ENCODE results near the gene RCAN2. TPM values are rescaled to one million over a fixed set of nuclear protein-coding genes. Genes with fewer than 3 reads are reported as not detected.

The RCAN2 gene
- total RNA-seq, 2 experiments from 2014 or later: 0.37 to 0.43 TPM

DNA sequence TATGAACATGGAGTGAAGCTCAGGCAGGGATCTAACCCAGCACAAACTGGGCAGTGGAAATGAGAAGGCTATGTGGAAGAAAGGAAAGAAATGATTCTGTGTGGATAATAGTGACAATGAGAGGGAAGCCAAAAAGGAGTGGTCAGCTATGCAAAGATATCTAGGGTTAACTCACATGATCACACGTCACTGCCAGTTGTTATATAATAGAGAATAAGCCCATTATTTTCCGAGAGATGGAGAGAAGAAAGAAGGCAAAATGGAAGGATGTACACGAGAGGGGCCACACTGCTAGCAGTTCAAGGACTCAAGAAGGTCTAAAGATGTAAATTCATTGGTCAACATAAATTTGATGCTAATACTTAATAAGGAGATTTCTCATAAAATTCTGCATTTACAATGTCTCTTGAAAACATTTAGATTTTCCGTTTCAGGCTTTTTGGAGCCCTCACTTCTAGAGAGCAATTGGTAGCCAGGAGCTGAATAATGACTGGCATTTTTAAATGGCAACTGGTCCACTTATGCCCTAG lies 18.8 kb upstream of the RCAN2 start:
- CTCF ChIA-PET: no interaction called here
- intact Hi-C loops (cut with micrococcal nuclease): no loop called here
- Mint-ChIP-seq H3K27ac (no peak overlapping the region), H3K36me3 (ENCODE audit: low read depth) (no peaks in the 10 kb centered on the region), H3K9me3 (no peaks in the 10 kb centered on the region), H3K4me1 (ENCODE audit: low read depth) (no peaks in the 10 kb centered on the region), H3K4me3 (no peak overlapping the region), H3K27me3 (ENCODE audit: low read depth) (peaks cover 3% of the 10 kb centered on the region)
- no peak for DNase-seq

DNA sequence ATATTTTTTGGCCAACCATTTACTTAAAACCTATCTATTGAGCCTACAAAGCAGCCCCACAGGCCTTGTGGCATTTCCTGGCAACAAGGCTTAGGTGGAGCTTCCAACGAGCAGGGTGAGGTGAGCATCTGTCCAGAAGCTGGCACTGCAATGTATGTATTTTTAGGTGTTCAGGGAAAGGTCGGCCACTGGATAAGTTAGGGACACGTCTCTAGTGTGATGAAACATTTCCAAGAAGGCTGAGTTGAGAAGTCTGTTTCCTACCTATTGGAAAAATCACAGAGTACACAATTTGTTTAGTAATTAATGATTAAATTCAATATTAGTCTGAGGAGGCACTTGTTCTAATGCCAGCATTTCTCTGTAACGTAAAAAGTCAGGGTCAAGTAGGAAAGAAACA lies 17.8 kb upstream of the RCAN2 start:
- Mint-ChIP-seq H3K9me3 (no peaks in the 10 kb centered on the region), H3K36me3 (ENCODE audit: low read depth) (no peaks in the 10 kb centered on the region), H3K4me1 (ENCODE audit: low read depth) (no peaks in the 10 kb centered on the region), H3K4me3 (no peak overlapping the region), H3K27me3 (ENCODE audit: low read depth) (peaks cover 3% of the 10 kb centered on the region), H3K27ac (no peak overlapping the region)
- intact Hi-C loops (cut with micrococcal nuclease): no loop called here
- DNase-seq: no peak
- CTCF ChIA-PET: no interaction called here

DNA sequence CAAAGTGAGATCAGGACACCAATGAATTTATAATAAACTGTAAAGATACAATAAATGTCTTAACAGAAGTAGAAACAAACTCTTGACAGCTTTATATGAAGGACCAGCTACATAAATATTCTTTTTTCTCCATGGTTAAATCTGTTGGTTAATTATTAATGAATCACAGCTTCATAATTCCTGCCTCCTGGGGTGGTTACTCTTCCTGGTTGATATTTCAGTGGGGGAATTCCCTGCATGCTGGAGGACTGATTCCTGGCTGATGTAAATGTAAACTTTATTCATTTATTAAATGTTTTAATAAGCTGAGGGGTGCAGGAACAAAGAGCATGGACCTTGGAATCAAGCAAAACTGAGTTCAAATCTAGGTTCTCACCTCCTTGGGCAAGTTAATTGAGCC lies 16.2 kb upstream of the RCAN2 start:
- Mint-ChIP-seq H3K4me3 (no peak overlapping the region), H3K36me3 (ENCODE audit: low read depth) (no peaks in the 10 kb centered on the region), H3K27me3 (ENCODE audit: low read depth) (peaks cover 3% of the 10 kb centered on the region), H3K4me1 (ENCODE audit: low read depth) (no peaks in the 10 kb centered on the region), H3K9me3 (no peaks in the 10 kb centered on the region), H3K27ac (no peak overlapping the region)
- CTCF ChIA-PET: interaction anchor here (0.8 to 1.0 kb wide), 2 partner anchors 30 to 54 kb away, joined by 3 to 4 read pairs; no protein-coding TSS in a partner anchor
- intact Hi-C loops (cut with micrococcal nuclease): no loop called here
- no peak for DNase-seq

DNA sequence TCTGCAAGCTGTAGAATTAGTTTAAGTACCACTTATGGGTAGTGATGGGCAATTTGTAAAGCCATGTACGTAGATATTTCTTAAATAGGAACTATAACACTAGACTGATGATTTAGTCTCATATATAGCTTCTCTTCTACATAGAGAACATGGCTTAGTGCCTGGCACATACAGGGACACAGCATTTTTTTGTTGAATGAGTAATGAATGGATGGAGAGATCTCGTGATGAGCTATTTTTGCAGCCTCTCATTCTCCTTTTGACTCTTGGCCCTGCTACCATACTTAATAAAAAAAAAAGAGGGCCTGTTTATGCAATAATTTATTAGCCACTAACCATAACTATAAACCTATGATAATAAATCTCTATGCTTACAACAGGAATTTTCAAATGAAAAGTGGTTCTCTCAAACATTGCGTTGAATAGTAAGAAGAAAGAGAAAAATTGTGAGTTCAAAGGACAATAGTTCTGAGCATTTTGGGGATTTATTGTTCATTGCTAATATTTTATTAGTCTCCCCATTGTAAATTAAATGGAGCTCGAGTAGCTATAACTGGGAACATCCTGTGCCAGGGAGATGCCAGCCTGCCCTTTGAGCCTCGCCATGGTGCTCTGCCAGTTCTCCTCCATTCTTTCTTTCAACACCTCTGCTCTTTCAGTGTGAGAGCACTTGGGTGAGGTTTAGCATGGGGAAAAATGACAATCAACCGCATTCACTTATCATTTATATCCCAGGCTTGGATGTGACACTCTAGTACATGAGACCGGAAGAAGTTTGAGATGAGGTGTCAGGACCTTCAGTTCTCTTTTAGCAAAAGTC lies 14.7 kb upstream of the RCAN2 start:
- Mint-ChIP-seq H3K36me3 (ENCODE audit: low read depth) (no peaks in the 10 kb centered on the region), H3K4me1 (ENCODE audit: low read depth) (no peaks in the 10 kb centered on the region)

DNA sequence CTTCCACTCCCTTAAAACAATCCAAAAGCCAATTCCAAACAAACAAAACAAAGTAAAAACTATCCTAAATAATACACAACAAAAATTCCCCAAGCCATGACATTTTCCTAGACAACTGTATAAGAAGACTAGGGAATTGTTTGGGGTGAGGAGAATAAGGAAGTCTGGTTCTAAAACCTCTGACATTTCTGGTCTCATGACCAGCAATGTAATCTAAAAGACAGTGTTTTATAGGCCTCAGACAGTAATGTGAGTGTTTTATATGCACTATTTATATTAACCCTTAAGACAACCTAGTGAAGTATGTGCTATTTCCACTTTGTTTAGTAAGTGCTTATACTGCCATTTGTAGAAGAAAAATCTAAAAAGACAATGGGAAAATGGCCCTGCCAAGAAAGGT lies 13.0 kb upstream of the RCAN2 start:
- CTCF ChIA-PET: no interaction called here

More for the DNA sequence above, 14.7 kb upstream of the RCAN2 start:
- CTCF ChIA-PET: no interaction called here
- Mint-ChIP-seq H3K9me3 (no peaks in the 10 kb centered on the region), H3K27ac (no peak overlapping the region), H3K27me3 (ENCODE audit: low read depth) (peaks cover 6% of the 10 kb centered on the region), H3K4me3 (no peak overlapping the region)
- DNase-seq: no peak
- intact Hi-C loops (cut with micrococcal nuclease): no loop called here

DNA sequence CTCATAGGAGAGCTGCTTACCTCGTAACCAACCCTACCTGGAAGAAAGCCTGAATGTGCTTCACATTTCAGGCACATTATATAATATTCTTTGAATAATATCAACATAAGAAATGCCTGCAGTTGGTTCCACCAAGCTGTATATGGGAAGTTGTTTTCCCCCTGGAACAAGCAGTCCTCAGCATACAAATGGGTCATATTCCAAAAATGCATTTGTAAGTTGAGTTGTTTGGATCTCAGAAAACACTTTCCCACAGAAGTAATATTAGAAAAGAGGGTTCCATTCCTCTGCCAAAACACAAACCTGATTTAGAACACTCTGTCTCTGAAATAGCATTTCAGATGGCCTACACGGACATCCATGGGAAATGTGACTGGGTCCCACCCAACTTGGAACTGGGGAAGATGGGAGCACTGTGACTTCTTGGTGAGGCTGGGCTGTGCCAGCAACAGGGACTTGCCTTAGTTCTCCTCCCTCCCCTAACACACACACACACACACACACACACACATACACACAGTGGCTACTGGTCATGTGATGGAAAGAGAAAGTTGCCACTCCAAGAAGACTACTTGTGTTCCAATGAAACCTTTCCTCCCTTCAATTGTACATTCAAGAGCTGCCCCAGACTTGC lies 11.4 kb upstream of the RCAN2 start:
- CTCF ChIA-PET: no interaction called here
- no peak for DNase-seq
- H3K4me1 Mint-ChIP-seq (ENCODE audit: low read depth): no peaks in the 10 kb centered on the region
- no peak overlapping the region for H3K27ac Mint-ChIP-seq
- H3K36me3 Mint-ChIP-seq (ENCODE audit: low read depth): no peaks in the 10 kb centered on the region
- no peak overlapping the region for H3K4me3 Mint-ChIP-seq
- intact Hi-C loops (cut with micrococcal nuclease): no loop called here
- H3K9me3 Mint-ChIP-seq: no peaks in the 10 kb centered on the region
- H3K27me3 Mint-ChIP-seq (ENCODE audit: low read depth): peaks cover 17% of the 10 kb centered on the region

More for the DNA sequence above, 13.0 kb upstream of the RCAN2 start:
- H3K4me1 Mint-ChIP-seq (ENCODE audit: low read depth): no peaks in the 10 kb centered on the region
- no peak overlapping the region for H3K4me3 Mint-ChIP-seq
- intact Hi-C loops (cut with micrococcal nuclease): no loop called here
- H3K27me3 Mint-ChIP-seq (ENCODE audit: low read depth): peaks cover 16% of the 10 kb centered on the region
- no peaks in the 10 kb centered on the region for H3K9me3 Mint-ChIP-seq
- no peak overlapping the region for H3K27ac Mint-ChIP-seq
- no peak for DNase-seq
- no peaks in the 10 kb centered on the region for H3K36me3 Mint-ChIP-seq (ENCODE audit: low read depth)

DNA sequence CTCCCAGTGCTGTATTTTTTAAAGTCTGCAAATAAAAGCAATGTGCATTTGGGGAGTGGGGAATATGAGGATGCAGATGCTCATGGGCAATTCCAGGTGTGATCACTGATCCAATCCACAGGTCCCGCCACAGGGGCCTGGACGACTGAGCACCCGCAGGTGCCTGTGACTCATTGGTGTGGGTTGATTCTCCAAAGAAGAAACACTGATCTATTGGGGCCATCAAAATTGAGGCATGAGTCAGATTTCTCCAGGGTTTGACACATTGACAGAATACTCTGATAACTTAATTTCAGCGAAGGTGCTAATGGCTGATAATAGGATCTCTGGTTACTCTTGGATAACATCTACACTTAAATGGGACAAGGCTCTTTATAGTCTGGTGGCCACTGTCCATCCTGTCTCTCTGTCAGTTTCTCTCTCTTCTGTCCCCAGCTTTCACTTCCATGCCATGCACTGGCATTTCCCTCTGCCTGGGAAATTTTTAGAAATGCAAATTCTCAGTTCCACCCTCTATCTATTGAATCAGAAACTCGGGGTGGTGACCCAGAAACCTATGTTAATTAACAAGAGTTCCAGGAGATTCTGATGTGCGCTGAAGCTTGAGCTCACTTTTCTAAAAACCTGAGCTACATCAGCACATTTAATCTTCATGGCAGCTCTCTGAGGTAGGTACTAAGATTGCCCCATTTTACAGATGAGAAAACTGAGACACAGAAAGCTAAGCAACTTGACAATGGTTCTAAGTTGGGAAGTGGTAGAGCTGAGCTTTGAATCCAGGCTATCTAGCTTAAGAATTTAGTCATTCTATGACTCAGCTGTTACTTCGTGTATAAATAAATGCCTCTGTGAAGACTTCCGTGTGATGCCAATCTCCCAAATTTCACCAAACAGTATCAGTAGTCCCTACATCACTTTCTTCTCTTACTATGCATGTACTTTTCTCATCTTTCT lies 10.2 kb upstream of the RCAN2 start:
- intact Hi-C loops (cut with micrococcal nuclease): no loop called here
- no peaks in the 10 kb centered on the region for H3K36me3 Mint-ChIP-seq (ENCODE audit: low read depth)
- H3K9me3 Mint-ChIP-seq: no peaks in the 10 kb centered on the region
- no peak for DNase-seq
- CTCF ChIA-PET: no interaction called here
- no peaks in the 10 kb centered on the region for H3K4me1 Mint-ChIP-seq (ENCODE audit: low read depth)
- peaks cover 24% of the 10 kb centered on the region for H3K27me3 Mint-ChIP-seq (ENCODE audit: low read depth)
- no peak overlapping the region for H3K4me3 Mint-ChIP-seq
- H3K27ac Mint-ChIP-seq: no peak overlapping the region

DNA sequence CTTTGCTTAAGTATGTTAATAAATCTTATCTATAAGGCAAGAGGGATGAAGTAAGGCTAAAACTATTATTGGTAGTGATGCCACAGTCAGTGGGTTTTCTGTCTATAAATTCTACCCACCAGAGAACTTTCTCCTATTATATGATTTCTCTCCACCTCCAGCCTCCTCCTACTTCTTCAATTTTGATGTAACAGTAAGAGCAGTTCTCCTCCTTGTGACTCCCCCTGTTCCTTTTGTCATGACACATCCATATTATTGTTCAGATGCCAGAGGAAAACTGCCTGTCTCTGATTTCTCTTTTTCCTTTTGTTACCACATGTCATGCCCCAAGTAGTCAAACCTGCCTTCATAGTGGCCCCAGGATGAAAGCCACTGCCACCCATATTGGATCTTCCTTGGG lies 9.1 kb upstream of the RCAN2 start:
- peaks cover 26% of the 10 kb centered on the region for H3K27me3 Mint-ChIP-seq (ENCODE audit: low read depth)
- H3K4me3 Mint-ChIP-seq: no peak overlapping the region
- CTCF ChIA-PET: no interaction called here
- no peaks in the 10 kb centered on the region for H3K9me3 Mint-ChIP-seq
- no peaks in the 10 kb centered on the region for H3K4me1 Mint-ChIP-seq (ENCODE audit: low read depth)
- intact Hi-C loops (cut with micrococcal nuclease): no loop called here
- no peaks in the 10 kb centered on the region for H3K36me3 Mint-ChIP-seq (ENCODE audit: low read depth)
- H3K27ac Mint-ChIP-seq: no peak overlapping the region
- no peak for DNase-seq

DNA sequence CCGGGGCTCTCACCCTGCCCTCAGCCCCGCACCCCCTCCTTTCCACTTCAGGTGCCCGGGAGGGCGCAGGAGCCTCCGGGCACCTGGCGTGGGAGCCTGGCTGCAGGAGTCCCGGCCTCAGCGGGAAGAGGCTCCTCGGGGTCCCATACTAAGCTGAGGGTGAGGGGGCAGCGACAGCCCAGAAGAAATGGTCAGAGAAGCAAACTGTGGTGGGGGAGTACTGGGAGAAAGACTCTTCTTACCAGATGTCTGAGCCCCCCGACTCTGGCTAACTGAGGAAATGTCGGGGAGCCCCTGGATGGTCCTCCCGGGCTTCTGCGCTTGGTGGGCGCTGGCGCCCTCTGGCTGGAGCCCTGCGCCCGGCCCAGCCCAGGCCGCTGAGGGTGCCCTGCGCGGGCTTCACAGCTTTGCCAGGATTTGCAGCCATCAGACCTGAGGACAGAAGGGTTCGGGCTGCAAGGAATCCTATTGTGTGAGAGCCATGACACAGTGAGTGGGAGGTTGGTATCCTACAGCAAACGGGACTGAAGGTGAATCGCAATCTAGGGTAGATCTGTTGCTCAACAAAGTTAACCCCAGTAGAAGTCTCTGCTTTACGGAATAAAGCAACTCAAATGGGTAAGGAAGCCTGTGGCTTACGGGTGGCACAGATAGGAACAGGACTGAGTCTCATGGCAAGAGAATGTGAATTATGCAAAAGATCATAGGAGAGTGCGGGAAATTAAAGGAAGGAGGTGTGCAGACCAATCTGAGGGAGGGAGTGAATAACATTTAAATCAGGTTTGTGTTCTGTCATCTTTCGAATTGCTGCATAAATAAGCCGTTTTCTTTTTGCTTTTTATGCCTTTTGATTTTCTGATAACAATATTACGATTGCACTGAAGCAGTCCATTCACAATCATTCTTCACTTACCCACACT lies 639 bp upstream of the RCAN2 start:
- peaks cover 7% of the 10 kb centered on the region for H3K4me1 Mint-ChIP-seq (ENCODE audit: low read depth)
- peaks cover 58% of the 10 kb centered on the region for H3K27me3 Mint-ChIP-seq (ENCODE audit: low read depth)
- peak overlapping the region; percentile 12 for H3K4me3 Mint-ChIP-seq
- no peak for DNase-seq
- H3K36me3 Mint-ChIP-seq (ENCODE audit: low read depth): no peaks in the 10 kb centered on the region
- no peak overlapping the region for H3K27ac Mint-ChIP-seq
- no peaks in the 10 kb centered on the region for H3K9me3 Mint-ChIP-seq
- intact Hi-C loops (cut with micrococcal nuclease): loop anchor here (2.0 to 5.0 kb wide), 4 partner anchors 75 to 401 kb away; no protein-coding TSS in a partner anchor
- CTCF ChIA-PET: no interaction called here

DNA sequence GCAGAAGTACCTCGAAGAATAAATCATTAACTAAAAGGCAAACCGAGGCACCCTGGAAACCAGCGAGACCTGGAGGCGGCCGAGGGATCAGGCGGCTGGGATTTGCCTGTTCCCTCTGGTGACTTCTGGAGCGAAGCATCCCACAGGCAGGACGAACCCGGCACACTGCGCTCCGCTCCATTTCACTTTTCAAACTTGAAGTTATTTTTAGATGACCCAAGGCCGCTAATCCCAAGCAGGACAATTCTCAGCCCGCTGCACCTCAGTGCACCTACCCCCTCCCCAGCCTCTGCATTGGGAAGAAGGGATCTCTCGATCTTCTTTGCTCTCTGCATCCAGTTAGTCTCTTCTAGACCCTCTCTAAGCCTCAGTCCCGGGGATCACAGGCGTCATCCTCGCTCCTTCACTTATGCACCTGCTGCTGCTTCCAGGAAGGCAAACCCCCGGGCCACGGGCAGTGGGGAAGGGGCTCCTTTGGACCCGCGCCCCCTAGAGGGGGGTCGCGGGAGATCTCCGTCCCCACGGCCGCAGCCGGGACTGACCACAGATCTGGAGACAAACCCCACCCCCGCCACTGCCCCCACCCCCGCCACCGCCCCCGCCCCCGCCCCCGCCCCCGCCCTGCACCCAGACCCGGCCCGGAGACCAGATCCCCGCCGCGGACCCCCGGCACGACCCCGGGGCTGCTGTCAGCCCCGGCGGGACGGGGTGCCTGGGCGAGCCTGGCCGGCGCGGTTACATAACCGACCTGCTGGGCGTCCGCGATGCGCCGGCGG lies 636 bp downstream of the RCAN2 start:
- CTCF ChIA-PET: no interaction called here
- Mint-ChIP-seq H3K4me3 (peak overlapping the region; percentile 9), H3K9me3 (no peaks in the 10 kb centered on the region), H3K36me3 (ENCODE audit: low read depth) (no peaks in the 10 kb centered on the region), H3K4me1 (ENCODE audit: low read depth) (peaks cover 7% of the 10 kb centered on the region), H3K27ac (no peak overlapping the region), H3K27me3 (ENCODE audit: low read depth) (peaks cover 61% of the 10 kb centered on the region)
- intact Hi-C loops (cut with micrococcal nuclease): loop anchor here (5.0 kb wide), 2 partner anchors 73 to 268 kb away; no protein-coding TSS in a partner anchor
- DNase-seq: no peak

DNA sequence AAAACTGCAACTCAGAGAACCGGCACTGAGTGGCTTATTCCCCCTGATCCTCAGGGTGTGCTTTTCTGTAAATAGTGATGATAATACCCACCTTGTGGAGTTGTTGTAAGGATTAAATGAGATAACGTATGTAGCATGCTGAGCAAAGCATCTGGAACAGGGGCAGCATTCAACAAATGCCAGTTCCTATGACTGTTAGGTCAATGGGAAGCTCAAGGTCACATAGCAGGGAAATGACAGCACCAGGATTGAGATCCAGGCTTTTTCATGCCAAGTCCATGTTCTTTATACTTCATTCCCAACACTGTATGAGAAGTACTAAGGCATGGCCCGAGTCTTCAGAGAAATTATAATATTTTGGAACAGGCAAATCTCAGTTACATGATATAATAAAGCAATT lies 5.1 kb downstream of the RCAN2 start:
- H3K9me3 Mint-ChIP-seq: no peaks in the 10 kb centered on the region
- CTCF ChIA-PET: interaction anchor here (0.6 kb wide), 2 partner anchors 12 to 31 kb away, joined by 3 read pairs; no protein-coding TSS in a partner anchor
- H3K4me3 Mint-ChIP-seq: no peak overlapping the region
- H3K27me3 Mint-ChIP-seq (ENCODE audit: low read depth): peaks cover 56% of the 10 kb centered on the region
- no peak overlapping the region for H3K27ac Mint-ChIP-seq
- H3K36me3 Mint-ChIP-seq (ENCODE audit: low read depth): no peaks in the 10 kb centered on the region
- intact Hi-C loops (cut with micrococcal nuclease): no loop called here
- DNase-seq: no peak
- H3K4me1 Mint-ChIP-seq (ENCODE audit: low read depth): peaks cover 7% of the 10 kb centered on the region
